Stimulated activated naive CD8-positive, alpha-beta T cell treated with anti-CD3 and anti-CD28 coated beads, Interleukin-15, Interleukin-2, amounts not matched to agents 100 ng/mL and 50 ng/mL, for 24 hours (primary cell): ENCODE data around the gene DUXB.

ENCODE experiments used
- H3K27ac Mint-ChIP-seq: one replicate; pipeline ENCODE4 v1.8.0; 2021; ENCODE audit warnings: mild to moderate bottlenecking, mixed read lengths
- H3K27me3 Mint-ChIP-seq: one replicate; pipeline ENCODE4 v1.8.0; 2021; ENCODE audit warnings: mixed read lengths
- H3K36me3 Mint-ChIP-seq: one replicate; pipeline ENCODE4 v1.8.0; 2021; ENCODE audit warnings: low read depth, mixed read lengths
- H3K4me1 Mint-ChIP-seq: one replicate; pipeline ENCODE4 v1.8.0; 2021; ENCODE audit warnings: low read depth, mixed read lengths
- H3K4me3 Mint-ChIP-seq: one replicate; pipeline ENCODE4 v1.8.0; 2021; ENCODE audit warnings: mild to moderate bottlenecking, mixed read lengths
- H3K9me3 Mint-ChIP-seq: one replicate; pipeline ENCODE4 v1.8.0; 2021; ENCODE audit warnings: mixed read lengths

The DUXB gene

DNA sequence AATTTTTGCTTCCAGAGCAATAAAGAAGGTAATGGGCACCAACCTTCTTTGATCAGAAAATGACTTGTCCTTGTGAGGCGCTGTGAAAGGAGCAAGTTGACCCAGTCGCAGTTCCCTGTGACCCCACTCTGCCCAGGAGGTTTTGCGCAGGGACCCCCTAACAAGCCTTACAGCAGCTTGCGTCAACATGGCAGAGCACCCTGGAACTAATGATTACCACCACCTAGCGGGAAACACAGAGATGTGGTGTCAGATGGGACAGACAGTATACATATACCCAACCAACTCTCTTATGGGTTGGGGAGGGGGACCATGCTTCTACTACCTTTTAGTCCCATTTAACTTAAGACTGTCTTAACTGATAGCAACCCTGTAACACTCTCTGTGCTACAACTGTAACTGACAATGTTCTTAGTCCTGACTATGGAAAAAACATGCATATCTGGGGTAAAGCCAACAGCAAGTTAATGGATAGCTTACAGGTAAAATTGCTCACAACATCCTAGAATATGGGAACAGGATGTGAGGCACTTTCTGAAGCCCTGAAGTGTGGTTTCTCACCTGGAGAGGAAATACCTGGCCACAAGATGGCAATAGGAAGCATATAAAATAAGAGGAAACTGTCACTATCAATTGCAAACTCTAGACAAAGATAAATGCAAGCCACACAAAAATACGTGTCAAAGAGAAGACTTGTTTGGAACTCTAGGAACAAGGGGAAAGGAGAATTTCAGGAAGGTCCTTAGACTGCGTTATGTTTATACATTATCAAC lies 56.8 kb downstream of the DUXB start:
- H3K9me3 Mint-ChIP-seq: no peaks in the 10 kb centered on the region
- peak overlapping the region; percentile 64 for H3K27ac Mint-ChIP-seq
- peak overlapping the region; percentile 86 for H3K4me3 Mint-ChIP-seq
- peaks cover 61% of the 10 kb centered on the region for H3K36me3 Mint-ChIP-seq
- peaks cover 44% of the 10 kb centered on the region for H3K4me1 Mint-ChIP-seq
- no peaks in the 10 kb centered on the region for H3K27me3 Mint-ChIP-seq
